Inflammatory macrophage treated with lipopolysaccharide for 1 hour (primary cell): ENCODE results near the gene HMBS.
"Not testable (repeated sequence)": the region's sequence is repeated elsewhere in the genome, so short reads cannot be mapped to it uniquely, and the experiment has no call there.

Source experiments
- DNase-seq, 2 donors: peaks; one replicate each; pipeline ENCODE4 v3.0.0-alpha.2; 2020 to 2022

HMBS gene

GRCh38 chr11:119084663-119085436 is at the start of gene HMBS:
TSS of gene HMBS (plus strand) at chr11:119084881. CDS start at chr11:119085034, 153 bp downstream.
- DNase-seq: peak; percentile 94

GRCh38 chr11:119038884-119039283 is 45.8 kb upstream of the HMBS start:
- DNase-seq: no peak

GRCh38 chr11:119039471-119039870 is 45.2 kb upstream of the HMBS start:
- DNase-seq: not testable (repeated sequence)

GRCh38 chr11:119041821-119042514 is 42.7 kb upstream of the HMBS start:
- DNase-seq: peak in 1 of 2 donors; percentile 52

- DNase-seq: no peak
Measured at GRCh38 chr11:119042927-119043326, 41.8 kb upstream of the HMBS start.

GRCh38 chr11:119044708-119045107 is 40.0 kb upstream of the HMBS start:
- no peak for DNase-seq

- no peak for DNase-seq
Measured at GRCh38 chr11:119046489-119046888, 38.2 kb upstream of the HMBS start.

GRCh38 chr11:119047205-119047604 is 37.5 kb upstream of the HMBS start:
- no peak for DNase-seq

GRCh38 chr11:119048644-119049043 is 36.0 kb upstream of the HMBS start:
- no peak for DNase-seq

GRCh38 chr11:119049081-119049480 is 35.6 kb upstream of the HMBS start:
- DNase-seq: no peak

- DNase-seq: no peak
Measured at GRCh38 chr11:119051440-119052162, 33.1 kb upstream of the HMBS start.

- no peak for DNase-seq
Measured at GRCh38 chr11:119052163-119052814, 32.4 kb upstream of the HMBS start.

GRCh38 chr11:119054418-119054817 is 30.3 kb upstream of the HMBS start:
- DNase-seq: no peak

- DNase-seq: peak in 1 of 2 donors; percentile 27
Measured at GRCh38 chr11:119055901-119056300, 28.8 kb upstream of the HMBS start.

- DNase-seq: no peak
Measured at GRCh38 chr11:119056421-119056999, 28.2 kb upstream of the HMBS start.

GRCh38 chr11:119057000-119057769 is 27.5 kb upstream of the HMBS start, which contains the start of gene HYOU1:
TSS of gene HYOU1 (minus strand) at chr11:119057205. CDS start at chr11:119056160, 1,045 bp downstream.
- DNase-seq: peak; percentile 97 to 98

- DNase-seq: not testable (repeated sequence)
Measured at GRCh38 chr11:119059128-119059527, 25.6 kb upstream of the HMBS start.

GRCh38 chr11:119061256-119061655 is 23.4 kb upstream of the HMBS start:
- no peak for DNase-seq

- no peak for DNase-seq
Measured at GRCh38 chr11:119062779-119063178, 21.9 kb upstream of the HMBS start.

GRCh38 chr11:119065369-119065768 is 19.3 kb upstream of the HMBS start:
- peak in 1 of 2 donors; percentile 60 for DNase-seq

GRCh38 chr11:119067371-119068222 is 17.1 kb upstream of the HMBS start, which contains the start of gene VPS11:
TSS of gene VPS11 (plus strand) at chr11:119067818. CDS start at chr11:119067824, 6 bp downstream.
- DNase-seq: peak; percentile 93 to 96
